ENCODE data around the gene ZNF205. TPM values are rescaled to one million over a fixed set of nuclear protein-coding genes. Genes with fewer than 3 reads are reported as not detected.

The ZNF205 gene
- polyA plus RNA-seq, 3 donors = 1.0 to 6.7 (median 1.3) TPM

Small RNAs within 50 kb of the gene (small RNA-seq; reads per million reads assigned to genes)
- 2.8 reads per million, percentile 19 among the genes with 10 or more reads in this experiment for gene RNU1-22P (ENCODE audit: insufficient read length, low read depth)

Other genes starting within 250 kb of the ZNF205 start
- gene FLYWCH2, start 229.4 kb upstream of the ZNF205 start, polyA plus RNA-seq = 10 to 100 TPM; 10.9 to 14.8 (median 12.7) TPM
- 10 to 100 TPM in 1 of 3 donors, 1 to 10 TPM in 2; 5.0 to 42.7 (median 7.1) TPM for gene FLYWCH1, start 200.7 kb upstream of the ZNF205 start, polyA plus RNA-seq
- under 1 TPM in 1 of 3 donors, not detected in 2; 0.09 TPM for gene KREMEN2, start 148.3 kb upstream of the ZNF205 start, polyA plus RNA-seq
- 10 to 100 TPM in 1 of 3 donors, 1 to 10 TPM in 2; 6.3 to 14.2 (median 8.9) TPM for gene PAQR4, start 143.2 kb upstream of the ZNF205 start, polyA plus RNA-seq
- gene PKMYT1, start 132.1 kb upstream of the ZNF205 start, polyA plus RNA-seq = 1 to 10 TPM in 2 of 3 donors, under 1 TPM in 1; 0.39 to 3.2 (median 3.0) TPM
- gene CLDN9, start 99.7 kb upstream of the ZNF205 start, polyA plus RNA-seq = 1 to 10 TPM in 1 of 3 donors, not detected in 2; 2.1 TPM
- not detected for gene CLDN6, start 94.4 kb upstream of the ZNF205 start, polyA plus RNA-seq
- gene TNFRSF12A, start 92.2 kb upstream of the ZNF205 start, polyA plus RNA-seq = 1 to 10 TPM; 2.9 to 6.2 (median 5.7) TPM
- gene HCFC1R1, start 88.6 kb upstream of the ZNF205 start, polyA plus RNA-seq = 10 to 100 TPM; 16.7 to 27.1 (median 19.9) TPM
- 10 to 100 TPM; 42.4 to 59.2 (median 57.7) TPM for gene THOC6, start 88.6 kb upstream of the ZNF205 start, polyA plus RNA-seq
- not detected for gene BICDL2, start 75.6 kb upstream of the ZNF205 start, polyA plus RNA-seq
- 10 to 100 TPM in 1 of 3 donors, 1 to 10 TPM in 1, under 1 TPM in 1; 0.71 to 26.6 (median 2.6) TPM for gene MMP25, start 66.0 kb upstream of the ZNF205 start, polyA plus RNA-seq
- gene IL32, start 46.9 kb upstream of the ZNF205 start, polyA plus RNA-seq = 1 to 10 TPM in 2 of 3 donors, under 1 TPM in 1; 0.53 to 8.0 (median 5.6) TPM
- under 1 TPM in 1 of 3 donors, not detected in 2; 0.29 TPM for gene ZSCAN10, start 13.3 kb upstream of the ZNF205 start, polyA plus RNA-seq
- gene ZNF213, start 22.4 kb downstream of the ZNF205 start, polyA plus RNA-seq = 1 to 10 TPM; 1.5 to 2.6 (median 1.8) TPM
- not detected for gene OR1F1, start 75.6 kb downstream of the ZNF205 start, polyA plus RNA-seq
- 1 to 10 TPM; 2.0 to 2.8 (median 2.5) TPM for gene ZNF200, start 122.6 kb downstream of the ZNF205 start, polyA plus RNA-seq
- 10 to 100 TPM; 37.7 to 78.0 (median 73.2) TPM for gene MEFV, start 144.0 kb downstream of the ZNF205 start, polyA plus RNA-seq
- gene ZNF263, start 170.9 kb downstream of the ZNF205 start, polyA plus RNA-seq = 10 to 100 TPM; 11.5 to 21.5 (median 13.1) TPM
- gene TIGD7, start 192.8 kb downstream of the ZNF205 start, polyA plus RNA-seq = 1 to 10 TPM in 1 of 3 donors, under 1 TPM in 2; 0.32 to 1.4 (median 0.64) TPM
- 10 to 100 TPM in 1 of 3 donors, 1 to 10 TPM in 2; 2.3 to 10.2 (median 2.8) TPM for gene ZNF75A, start 192.9 kb downstream of the ZNF205 start, polyA plus RNA-seq
- under 1 TPM in 1 of 3 donors, not detected in 2; 0.12 TPM for gene OR2C1, start 243.3 kb downstream of the ZNF205 start, polyA plus RNA-seq